Measurements from ENCODE around the gene HECW1.
"Not testable (repeated sequence)": the region's sequence is repeated elsewhere in the genome, so short reads cannot be mapped to it uniquely, and the experiment has no call there.

Gene HECW1

GRCh38 chr7:43591558-43592180 is 479.2 kb downstream of the HECW1 start:
- H3F3A ChIP-seq (ENCODE audit: low read depth), result no peaks in the 10 kb centered on the region
- H3K9me3 ChIP-seq (ENCODE audit: insufficient read depth, low read depth, low read length), result no peaks in the 10 kb centered on the region
- H2AFZ ChIP-seq (ENCODE audit: low read length), result no peak overlapping the region
- H3K4me2 ChIP-seq (ENCODE audit: low read depth, low read length, poor library complexity, severe bottlenecking), result peak overlapping the region; percentile 56
- H3K9ac ChIP-seq (ENCODE audit: low read depth, low read length, poor library complexity, severe bottlenecking), result peak overlapping the region; percentile 3
- peaks cover 59% of the 10 kb centered on the region for H3K4me1 ChIP-seq (ENCODE audit: insufficient read depth, low read length, poor library complexity, severe bottlenecking)
- peaks cover 11% of the 10 kb centered on the region; the same call in 1 of the 2 replicates for H3K36me3 ChIP-seq (ENCODE audit: insufficient read depth, low read length)
- no peak for TF ChIP-seq EZH2phosphoT487 (IDR thresholded peaks at IDR 0.05; ENCODE audit: borderline replicate concordance)
- H3K4me3 ChIP-seq (ENCODE audit: low read length, poor library complexity, severe bottlenecking), result peak overlapping the region; percentile 11
- H3K27me3 ChIP-seq (ENCODE audit: insufficient read depth, low read length, poor library complexity, severe bottlenecking), result no peaks in the 10 kb centered on the region
- H3K79me2 ChIP-seq (ENCODE audit: insufficient read depth, low read length), result peaks cover 100% of the 10 kb centered on the region
- H3K9me2 ChIP-seq (replicated peaks; ENCODE audit: low read depth, low read length), result no peaks in the 10 kb centered on the region
- peaks cover 87% of the 10 kb centered on the region for H4K20me1 ChIP-seq (ENCODE audit: insufficient read depth, low read length, poor library complexity, severe bottlenecking)

GRCh38 chr7:43592326-43592725 is 479.9 kb downstream of the HECW1 start:
- TF ChIP-seq EZH2phosphoT487 (IDR thresholded peaks at IDR 0.05; ENCODE audit: borderline replicate concordance) (no peak), CTCF (conservative IDR thresholded peaks at IDR 0.05; ENCODE audit: low read length) (no peak)
- no peak overlapping the region for H3K9ac ChIP-seq (ENCODE audit: low read depth, low read length, poor library complexity, severe bottlenecking)
- no peak overlapping the region for H2AFZ ChIP-seq (ENCODE audit: low read length)
- no peaks in the 10 kb centered on the region for H3K27me3 ChIP-seq (ENCODE audit: insufficient read depth, low read length, poor library complexity, severe bottlenecking)
- peaks cover 17% of the 10 kb centered on the region; the same call in 1 of the 2 replicates for H3K36me3 ChIP-seq (ENCODE audit: insufficient read depth, low read length)
- H3K4me2 ChIP-seq (ENCODE audit: low read depth, low read length, poor library complexity, severe bottlenecking), result peak overlapping the region; percentile 56
- no peaks in the 10 kb centered on the region for H3K9me2 ChIP-seq (replicated peaks; ENCODE audit: low read depth, low read length)
- H4K20me1 ChIP-seq (ENCODE audit: insufficient read depth, low read length, poor library complexity, severe bottlenecking), result peaks cover 80% of the 10 kb centered on the region
- H3K4me1 ChIP-seq (ENCODE audit: insufficient read depth, low read length, poor library complexity, severe bottlenecking), result peaks cover 52% of the 10 kb centered on the region
- H3K9me3 ChIP-seq (ENCODE audit: insufficient read depth, low read depth, low read length), result no peaks in the 10 kb centered on the region
- peaks cover 96% of the 10 kb centered on the region for H3K79me2 ChIP-seq (ENCODE audit: insufficient read depth, low read length)
- H3F3A ChIP-seq (ENCODE audit: low read depth), result no peaks in the 10 kb centered on the region
- peak overlapping the region; percentile 11 for H3K4me3 ChIP-seq (ENCODE audit: low read length, poor library complexity, severe bottlenecking)

- Histone ChIP-seq H3K9me3 (ENCODE audit: insufficient read depth, low read depth, low read length) (no peaks in the 10 kb centered on the region), H3F3A (ENCODE audit: low read depth) (no peaks in the 10 kb centered on the region), H2AFZ (ENCODE audit: low read length) (no peak overlapping the region), H3K27me3 (ENCODE audit: insufficient read depth, low read length, poor library complexity, severe bottlenecking) (no peaks in the 10 kb centered on the region), H3K36me3 (ENCODE audit: insufficient read depth, low read length) (peaks cover 23% of the 10 kb centered on the region; the same call in 1 of the 2 replicates), H3K4me2 (ENCODE audit: low read depth, low read length, poor library complexity, severe bottlenecking) (no peak overlapping the region), H3K4me3 (ENCODE audit: low read length, poor library complexity, severe bottlenecking) (no peak overlapping the region), H3K79me2 (ENCODE audit: insufficient read depth, low read length) (peaks cover 92% of the 10 kb centered on the region), H3K9ac (ENCODE audit: low read depth, low read length, poor library complexity, severe bottlenecking) (no peak overlapping the region), H3K9me2 (replicated peaks; ENCODE audit: low read depth, low read length) (no peaks in the 10 kb centered on the region), H4K20me1 (ENCODE audit: insufficient read depth, low read length, poor library complexity, severe bottlenecking) (peaks cover 73% of the 10 kb centered on the region), H3K4me1 (ENCODE audit: insufficient read depth, low read length, poor library complexity, severe bottlenecking) (peaks cover 46% of the 10 kb centered on the region)
- TF ChIP-seq EZH2phosphoT487 (IDR thresholded peaks at IDR 0.05; ENCODE audit: borderline replicate concordance), result no peak
- no peak for TF ChIP-seq CTCF (conservative IDR thresholded peaks at IDR 0.05; ENCODE audit: low read length)
Measured at GRCh38 chr7:43593010-43593409, 480.6 kb downstream of the HECW1 start.

GRCh38 chr7:43594020-43594419 is 481.6 kb downstream of the HECW1 start:
- H3K4me3 ChIP-seq (ENCODE audit: low read length, poor library complexity, severe bottlenecking), result no peak overlapping the region
- no peak overlapping the region for H3K9ac ChIP-seq (ENCODE audit: low read depth, low read length, poor library complexity, severe bottlenecking)
- no peaks in the 10 kb centered on the region for H3K9me3 ChIP-seq (ENCODE audit: insufficient read depth, low read depth, low read length)
- no peaks in the 10 kb centered on the region for H3F3A ChIP-seq (ENCODE audit: low read depth)
- no peaks in the 10 kb centered on the region for H3K9me2 ChIP-seq (replicated peaks; ENCODE audit: low read depth, low read length)
- TF ChIP-seq EZH2phosphoT487 (IDR thresholded peaks at IDR 0.05; ENCODE audit: borderline replicate concordance), result no peak
- no peak for TF ChIP-seq CTCF (conservative IDR thresholded peaks at IDR 0.05; ENCODE audit: low read length)
- peaks cover 33% of the 10 kb centered on the region; the same call in 1 of the 2 replicates for H3K36me3 ChIP-seq (ENCODE audit: insufficient read depth, low read length)
- no peak overlapping the region for H2AFZ ChIP-seq (ENCODE audit: low read length)
- peaks cover 37% of the 10 kb centered on the region for H3K4me1 ChIP-seq (ENCODE audit: insufficient read depth, low read length, poor library complexity, severe bottlenecking)
- peak overlapping the region; percentile 13 for H3K4me2 ChIP-seq (ENCODE audit: low read depth, low read length, poor library complexity, severe bottlenecking)
- no peaks in the 10 kb centered on the region for H3K27me3 ChIP-seq (ENCODE audit: insufficient read depth, low read length, poor library complexity, severe bottlenecking)
- H4K20me1 ChIP-seq (ENCODE audit: insufficient read depth, low read length, poor library complexity, severe bottlenecking), result peaks cover 63% of the 10 kb centered on the region
- peaks cover 85% of the 10 kb centered on the region for H3K79me2 ChIP-seq (ENCODE audit: insufficient read depth, low read length)

- H3K9ac ChIP-seq (ENCODE audit: low read depth, low read length, poor library complexity, severe bottlenecking); H3K4me2 ChIP-seq (ENCODE audit: low read depth, low read length, poor library complexity, severe bottlenecking); H2AFZ ChIP-seq (ENCODE audit: low read length); H3F3A ChIP-seq (ENCODE audit: low read depth); H3K9me2 ChIP-seq (replicated peaks; ENCODE audit: low read depth, low read length); H3K4me3 ChIP-seq (ENCODE audit: low read length, poor library complexity, severe bottlenecking); H3K27me3 ChIP-seq (ENCODE audit: insufficient read depth, low read length, poor library complexity, severe bottlenecking); H3K9me3 ChIP-seq (ENCODE audit: insufficient read depth, low read depth, low read length): not testable (repeated sequence)
- Histone ChIP-seq H3K4me1 (ENCODE audit: insufficient read depth, low read length, poor library complexity, severe bottlenecking) (peaks cover 19% of the 10 kb centered on the region), H4K20me1 (ENCODE audit: insufficient read depth, low read length, poor library complexity, severe bottlenecking) (peaks cover 41% of the 10 kb centered on the region), H3K79me2 (ENCODE audit: insufficient read depth, low read length) (peaks cover 78% of the 10 kb centered on the region), H3K36me3 (ENCODE audit: insufficient read depth, low read length) (peaks cover 53% of the 10 kb centered on the region; the same call in 1 of the 2 replicates)
Measured at GRCh38 chr7:43596426-43596825, 484.0 kb downstream of the HECW1 start.
